Measurements from ENCODE around the gene IKZF1. TPM values are rescaled to one million over a fixed set of nuclear protein-coding genes. Genes with fewer than 3 reads are reported as not detected.
A peak's percentile ranks its signal among the peaks of the same experiment; 100 is the strongest.

IKZF1 gene
- total and polyA plus RNA-seq, 9 of the 15 experiments (the other 6 are each of a cell fraction or from before 2014, with no cell fraction given): 12.6 to 85.3 (median 44.7) TPM

DNA sequence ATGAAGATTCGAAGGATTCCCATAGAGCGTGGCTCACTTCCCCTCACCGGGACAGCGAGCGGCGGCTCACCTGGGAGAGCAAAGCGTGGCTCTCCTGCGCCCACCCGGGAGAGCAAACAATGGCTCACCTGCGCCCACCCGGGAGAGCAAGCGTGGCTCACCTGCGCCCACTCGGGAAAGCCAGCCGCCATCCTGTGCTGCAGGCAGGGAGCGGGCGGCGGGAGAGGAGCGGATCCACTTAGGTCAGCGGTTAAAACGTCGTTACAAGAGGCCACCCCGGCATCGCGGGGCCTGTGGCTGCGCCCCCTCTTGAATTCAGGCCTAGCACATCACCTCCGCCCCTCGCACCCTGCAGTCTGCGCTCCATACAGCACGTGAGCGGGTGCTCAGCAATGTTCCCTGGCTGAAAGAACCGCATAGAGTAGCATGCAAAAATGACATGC is 146.1 kb downstream of the IKZF1 start (continued):
- TF ChIP-seq, protein P1, sequence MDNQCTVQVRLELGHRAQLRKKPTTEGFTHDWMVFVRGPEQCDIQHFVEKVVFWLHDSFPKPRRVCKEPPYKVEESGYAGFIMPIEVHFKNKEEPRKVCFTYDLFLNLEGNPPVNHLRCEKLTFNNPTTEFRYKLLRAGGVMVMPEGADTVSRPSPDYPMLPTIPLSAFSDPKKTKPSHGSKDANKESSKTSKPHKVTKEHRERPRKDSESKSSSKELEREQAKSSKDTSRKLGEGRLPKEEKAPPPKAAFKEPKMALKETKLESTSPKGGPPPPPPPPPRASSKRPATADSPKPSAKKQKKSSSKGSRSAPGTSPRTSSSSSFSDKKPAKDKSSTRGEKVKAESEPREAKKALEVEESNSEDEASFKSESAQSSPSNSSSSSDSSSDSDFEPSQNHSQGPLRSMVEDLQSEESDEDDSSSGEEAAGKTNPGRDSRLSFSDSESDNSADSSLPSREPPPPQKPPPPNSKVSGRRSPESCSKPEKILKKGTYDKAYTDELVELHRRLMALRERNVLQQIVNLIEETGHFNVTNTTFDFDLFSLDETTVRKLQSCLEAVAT (IDR thresholded peaks at IDR 0.05): peak in 1 of 2 experiments; percentile 96; a peak in 2 of 4 replicates
- TF ChIP-seq, protein P2, sequence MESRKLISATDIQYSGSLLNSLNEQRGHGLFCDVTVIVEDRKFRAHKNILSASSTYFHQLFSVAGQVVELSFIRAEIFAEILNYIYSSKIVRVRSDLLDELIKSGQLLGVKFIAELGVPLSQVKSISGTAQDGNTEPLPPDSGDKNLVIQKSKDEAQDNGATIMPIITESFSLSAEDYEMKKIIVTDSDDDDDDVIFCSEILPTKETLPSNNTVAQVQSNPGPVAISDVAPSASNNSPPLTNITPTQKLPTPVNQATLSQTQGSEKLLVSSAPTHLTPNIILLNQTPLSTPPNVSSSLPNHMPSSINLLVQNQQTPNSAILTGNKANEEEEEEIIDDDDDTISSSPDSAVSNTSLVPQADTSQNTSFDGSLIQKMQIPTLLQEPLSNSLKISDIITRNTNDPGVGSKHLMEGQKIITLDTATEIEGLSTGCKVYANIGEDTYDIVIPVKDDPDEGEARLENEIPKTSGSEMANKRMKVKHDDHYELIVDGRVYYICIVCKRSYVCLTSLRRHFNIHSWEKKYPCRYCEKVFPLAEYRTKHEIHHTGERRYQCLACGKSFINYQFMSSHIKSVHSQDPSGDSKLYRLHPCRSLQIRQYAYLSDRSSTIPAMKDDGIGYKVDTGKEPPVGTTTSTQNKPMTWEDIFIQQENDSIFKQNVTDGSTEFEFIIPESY (CRISPR knock-in tag; IDR thresholded peaks at IDR 0.05): peak; percentile 97
- 0 out of 2 replicates have a peak, but pooled peaks have one; percentile 19 for TF ChIP-seq ZBTB17 (CRISPR knock-in tag; IDR thresholded peaks at IDR 0.05)
- TF ChIP-seq, protein P3, sequence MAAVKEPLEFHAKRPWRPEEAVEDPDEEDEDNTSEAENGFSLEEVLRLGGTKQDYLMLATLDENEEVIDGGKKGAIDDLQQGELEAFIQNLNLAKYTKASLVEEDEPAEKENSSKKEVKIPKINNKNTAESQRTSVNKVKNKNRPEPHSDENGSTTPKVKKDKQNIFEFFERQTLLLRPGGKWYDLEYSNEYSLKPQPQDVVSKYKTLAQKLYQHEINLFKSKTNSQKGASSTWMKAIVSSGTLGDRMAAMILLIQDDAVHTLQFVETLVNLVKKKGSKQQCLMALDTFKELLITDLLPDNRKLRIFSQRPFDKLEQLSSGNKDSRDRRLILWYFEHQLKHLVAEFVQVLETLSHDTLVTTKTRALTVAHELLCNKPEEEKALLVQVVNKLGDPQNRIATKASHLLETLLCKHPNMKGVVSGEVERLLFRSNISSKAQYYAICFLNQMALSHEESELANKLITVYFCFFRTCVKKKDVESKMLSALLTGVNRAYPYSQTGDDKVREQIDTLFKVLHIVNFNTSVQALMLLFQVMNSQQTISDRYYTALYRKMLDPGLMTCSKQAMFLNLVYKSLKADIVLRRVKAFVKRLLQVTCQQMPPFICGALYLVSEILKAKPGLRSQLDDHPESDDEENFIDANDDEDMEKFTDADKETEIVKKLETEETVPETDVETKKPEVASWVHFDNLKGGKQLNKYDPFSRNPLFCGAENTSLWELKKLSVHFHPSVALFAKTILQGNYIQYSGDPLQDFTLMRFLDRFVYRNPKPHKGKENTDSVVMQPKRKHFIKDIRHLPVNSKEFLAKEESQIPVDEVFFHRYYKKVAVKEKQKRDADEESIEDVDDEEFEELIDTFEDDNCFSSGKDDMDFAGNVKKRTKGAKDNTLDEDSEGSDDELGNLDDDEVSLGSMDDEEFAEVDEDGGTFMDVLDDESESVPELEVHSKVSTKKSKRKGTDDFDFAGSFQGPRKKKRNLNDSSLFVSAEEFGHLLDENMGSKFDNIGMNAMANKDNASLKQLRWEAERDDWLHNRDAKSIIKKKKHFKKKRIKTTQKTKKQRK (IDR thresholded peaks at IDR 0.05; ENCODE audit: borderline replicate concordance, low read depth, low read length): no peak
- TF ChIP-seq THRAP3 (IDR thresholded peaks at IDR 0.05; ENCODE audit: borderline replicate concordance): peak; percentile 70; the same call in 1 of the 2 replicates
- TF ChIP-seq NBN (IDR thresholded peaks at IDR 0.05; ENCODE audit: low read depth): no peak
- TF ChIP-seq, protein P4, sequence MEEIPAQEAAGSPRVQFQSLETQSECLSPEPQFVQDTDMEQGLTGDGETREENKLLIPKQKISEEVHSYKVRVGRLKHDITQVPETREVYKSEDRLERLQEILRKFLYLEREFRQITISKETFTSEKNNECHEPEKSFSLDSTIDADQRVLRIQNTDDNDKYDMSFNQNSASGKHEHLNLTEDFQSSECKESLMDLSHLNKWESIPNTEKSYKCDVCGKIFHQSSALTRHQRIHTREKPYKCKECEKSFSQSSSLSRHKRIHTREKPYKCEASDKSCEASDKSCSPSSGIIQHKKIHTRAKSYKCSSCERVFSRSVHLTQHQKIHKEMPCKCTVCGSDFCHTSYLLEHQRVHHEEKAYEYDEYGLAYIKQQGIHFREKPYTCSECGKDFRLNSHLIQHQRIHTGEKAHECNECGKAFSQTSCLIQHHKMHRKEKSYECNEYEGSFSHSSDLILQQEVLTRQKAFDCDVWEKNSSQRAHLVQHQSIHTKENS (CRISPR knock-in tag; IDR thresholded peaks at IDR 0.05): no peak
- no peak for TF ChIP-seq ZNF696 (CRISPR knock-in tag; conservative IDR thresholded peaks at IDR 0.05)
- TF ChIP-seq MYBL2 (IDR thresholded peaks at IDR 0.05; ENCODE audit: low read depth): no peak
- no peak for TF ChIP-seq MYBL2 (CRISPR knock-in tag; IDR thresholded peaks at IDR 0.05; ENCODE audit: borderline replicate concordance)
- TF ChIP-seq, protein P5, sequence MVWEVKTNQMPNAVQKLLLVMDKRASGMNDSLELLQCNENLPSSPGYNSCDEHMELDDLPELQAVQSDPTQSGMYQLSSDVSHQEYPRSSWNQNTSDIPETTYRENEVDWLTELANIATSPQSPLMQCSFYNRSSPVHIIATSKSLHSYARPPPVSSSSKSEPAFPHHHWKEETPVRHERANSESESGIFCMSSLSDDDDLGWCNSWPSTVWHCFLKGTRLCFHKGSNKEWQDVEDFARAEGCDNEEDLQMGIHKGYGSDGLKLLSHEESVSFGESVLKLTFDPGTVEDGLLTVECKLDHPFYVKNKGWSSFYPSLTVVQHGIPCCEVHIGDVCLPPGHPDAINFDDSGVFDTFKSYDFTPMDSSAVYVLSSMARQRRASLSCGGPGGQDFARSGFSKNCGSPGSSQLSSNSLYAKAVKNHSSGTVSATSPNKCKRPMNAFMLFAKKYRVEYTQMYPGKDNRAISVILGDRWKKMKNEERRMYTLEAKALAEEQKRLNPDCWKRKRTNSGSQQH (CRISPR knock-in tag; IDR thresholded peaks at IDR 0.05): no peak
- no peak for TF ChIP-seq ZSCAN32 (CRISPR knock-in tag; IDR thresholded peaks at IDR 0.05)
- no peak for TF ChIP-seq GATA2 (CRISPR knock-in tag; IDR thresholded peaks at IDR 0.05)
